HG02973 (cell line): Measurements from ENCODE around the gene AMPD2.
A peak's percentile ranks its signal among the peaks of the same experiment; 100 is the strongest.

Source experiments
- ATAC-seq: cut with Tn5 transposase; IDR thresholded peaks from one replicate; pipeline ENCODE4 v1.9.1; 2021; ENCODE audit warnings: moderate library complexity; ENCODE audit not compliant: unreplicated experiment

AMPD2 gene

GRCh38 chr1:109630081-109630897 lies 10.7 kb downstream of the AMPD2 start:
- no peak for ATAC-seq

- ATAC-seq: no peak
Measured at GRCh38 chr1:109630898-109631512, 11.4 kb downstream of the AMPD2 start.

GRCh38 chr1:109631513-109632505 lies 12.2 kb downstream of the AMPD2 start:
- ATAC-seq: no peak

GRCh38 chr1:109632671-109633346 lies 13.2 kb downstream of the AMPD2 start:
- no peak for ATAC-seq

GRCh38 chr1:109634292-109634691 lies 14.7 kb downstream of the AMPD2 start:
- ATAC-seq: no peak

- no peak for ATAC-seq
Measured at GRCh38 chr1:109634771-109635750, 15.4 kb downstream of the AMPD2 start.

- no peak for ATAC-seq
Measured at GRCh38 chr1:109635862-109636200, 16.2 kb downstream of the AMPD2 start.

- no peak for ATAC-seq
Measured at GRCh38 chr1:109636201-109636952, 16.7 kb downstream of the AMPD2 start.

- ATAC-seq: no peak
Measured at GRCh38 chr1:109637446-109637845, 17.8 kb downstream of the AMPD2 start.

GRCh38 chr1:109639063-109639840 lies 19.6 kb downstream of the AMPD2 start:
- no peak for ATAC-seq

GRCh38 chr1:109639841-109640184 lies 20.2 kb downstream of the AMPD2 start:
- ATAC-seq: no peak

GRCh38 chr1:109640285-109640865 lies 20.7 kb downstream of the AMPD2 start:
- peak; percentile 63 for ATAC-seq

- ATAC-seq: no peak
Measured at GRCh38 chr1:109641078-109641740, 21.6 kb downstream of the AMPD2 start.

GRCh38 chr1:109641861-109642260 lies 22.2 kb downstream of the AMPD2 start:
- ATAC-seq: no peak

- ATAC-seq: no peak
Measured at GRCh38 chr1:109642626-109643025, 23.0 kb downstream of the AMPD2 start.

GRCh38 chr1:109643385-109644230 lies 24.0 kb downstream of the AMPD2 start:
- ATAC-seq: peak; percentile 82
